GM19043 (cell line): ENCODE measurements around the gene ARMH3.

Experiments
- ATAC-seq: cut with Tn5 transposase; IDR thresholded peaks from one replicate; pipeline ENCODE4 v1.9.1; 2021; ENCODE audit warnings: low read depth; ENCODE audit not compliant: unreplicated experiment

ARMH3 gene

DNA sequence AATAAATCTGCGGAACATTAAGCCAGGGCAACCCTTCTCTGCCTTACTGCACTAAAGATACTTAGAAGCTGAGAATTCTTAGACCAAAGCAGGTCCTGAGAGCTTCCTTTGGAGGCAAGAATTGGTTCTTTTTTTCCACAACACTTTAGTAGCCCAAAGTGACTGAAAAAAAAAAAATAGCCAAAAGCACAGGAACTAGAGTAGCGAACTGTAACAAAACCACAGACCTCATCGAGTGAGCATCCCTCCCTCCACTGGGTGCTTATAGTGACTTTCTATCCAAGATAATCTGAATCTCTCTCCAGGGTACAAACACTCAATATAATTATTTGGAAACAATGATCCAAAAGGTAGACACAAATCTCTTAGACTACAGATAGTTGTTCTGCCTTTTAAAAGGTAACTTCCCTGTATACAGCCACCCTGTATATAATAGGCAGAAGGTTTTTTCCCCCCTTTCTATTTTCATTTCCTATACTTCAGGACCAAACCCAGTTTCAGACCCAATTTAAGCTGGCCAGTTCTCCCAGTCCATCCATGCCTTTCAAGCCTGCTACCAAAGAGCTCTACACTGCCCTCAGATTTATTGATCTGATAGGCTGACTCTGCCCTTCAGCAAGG is 180.8 kb downstream of the ARMH3 start:
- ATAC-seq = no peak

DNA sequence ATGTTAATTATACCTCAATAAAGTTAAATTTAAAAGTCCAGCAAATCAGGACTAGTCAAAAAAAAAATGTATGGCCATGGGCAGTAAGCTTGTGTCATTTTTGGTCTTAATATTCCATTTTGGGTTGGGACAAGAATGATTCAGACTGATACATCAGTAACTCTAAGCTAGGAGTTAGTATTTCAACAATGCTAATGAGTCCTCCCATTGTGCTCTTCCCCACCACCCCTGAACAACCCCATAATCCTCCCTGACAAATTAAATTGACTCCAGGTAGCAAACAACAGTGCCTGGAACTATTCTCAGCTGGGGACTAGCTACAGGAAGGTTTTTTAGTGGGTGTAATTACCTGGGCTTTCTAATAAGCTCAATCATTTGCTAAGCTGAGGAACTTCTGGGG is 181.7 kb downstream of the ARMH3 start:
- ATAC-seq = no peak

DNA sequence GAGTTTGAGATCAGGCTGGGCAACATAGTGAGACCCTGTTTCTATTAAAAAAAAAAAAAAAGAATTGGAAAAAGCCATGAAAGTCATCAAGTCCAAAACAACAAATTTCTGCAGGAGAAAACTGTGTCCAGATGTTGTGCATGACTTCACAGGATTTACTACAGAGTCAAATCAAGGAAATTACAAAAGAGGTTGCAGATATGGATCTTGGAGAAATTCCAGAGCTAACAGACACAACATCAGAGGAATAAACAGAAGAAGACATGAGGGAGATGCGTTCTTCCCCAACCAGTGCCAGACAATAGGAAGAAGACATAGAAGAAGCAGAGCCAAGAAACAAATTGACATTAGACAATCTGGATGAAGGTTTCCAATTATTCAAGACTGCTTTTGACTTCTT is 188.0 kb downstream of the ARMH3 start:
- ATAC-seq = no peak

DNA sequence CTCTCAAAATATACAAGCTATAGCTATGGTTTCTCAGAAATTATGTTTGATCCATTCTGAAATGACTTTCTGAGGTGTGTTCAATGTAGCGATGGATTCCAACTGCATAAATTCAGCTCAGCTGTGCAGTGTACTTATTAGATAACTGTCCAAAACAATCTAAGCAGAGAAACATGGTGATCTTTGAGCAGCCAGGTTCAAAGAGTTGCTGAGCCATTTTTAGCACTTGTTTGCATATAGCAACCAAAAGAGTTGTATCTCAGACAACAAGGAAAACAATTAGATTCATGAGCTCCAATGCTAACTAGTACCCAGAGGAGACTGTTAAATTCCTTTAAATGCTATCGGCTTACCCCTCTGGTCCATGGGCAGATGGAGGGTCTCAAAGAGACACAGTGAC is 196.4 kb downstream of the ARMH3 start:
- ATAC-seq = no peak

DNA sequence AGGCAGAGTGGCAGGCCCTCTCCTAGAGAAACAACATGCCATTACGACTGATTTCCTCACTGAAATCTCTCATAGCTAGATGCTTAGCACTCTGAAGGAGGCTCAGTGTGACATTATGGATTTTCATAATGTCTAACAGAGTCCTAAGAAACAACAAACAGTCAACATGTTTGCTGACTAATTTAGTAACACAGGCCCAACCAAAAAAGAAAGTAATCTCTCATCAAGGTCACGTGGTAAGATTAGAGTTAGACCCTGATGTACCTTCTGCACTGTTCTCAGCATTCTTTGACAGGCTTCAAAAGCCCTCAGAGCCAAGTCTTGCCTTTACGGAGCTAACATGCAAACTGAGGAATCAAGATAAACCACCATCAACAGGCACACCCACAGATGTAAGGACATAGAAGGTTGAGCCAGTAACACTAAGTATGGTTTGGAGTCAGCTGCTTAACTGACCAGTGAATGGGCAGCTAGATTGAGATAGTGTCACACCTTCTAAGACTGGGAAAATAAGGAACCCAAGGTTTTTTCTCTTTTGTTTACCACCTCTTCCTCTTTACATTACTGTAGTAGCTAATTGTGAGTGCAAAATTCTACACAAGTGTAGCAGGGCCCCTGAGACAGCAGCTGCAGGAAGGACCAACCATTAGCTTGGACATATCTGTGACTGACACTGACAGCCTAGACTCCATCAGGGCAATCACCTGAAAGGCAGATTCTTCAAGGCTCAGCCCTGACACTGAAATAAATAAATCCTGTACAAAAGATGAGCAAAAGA is 197.1 kb downstream of the ARMH3 start:
- ATAC-seq = peak; percentile 74

DNA sequence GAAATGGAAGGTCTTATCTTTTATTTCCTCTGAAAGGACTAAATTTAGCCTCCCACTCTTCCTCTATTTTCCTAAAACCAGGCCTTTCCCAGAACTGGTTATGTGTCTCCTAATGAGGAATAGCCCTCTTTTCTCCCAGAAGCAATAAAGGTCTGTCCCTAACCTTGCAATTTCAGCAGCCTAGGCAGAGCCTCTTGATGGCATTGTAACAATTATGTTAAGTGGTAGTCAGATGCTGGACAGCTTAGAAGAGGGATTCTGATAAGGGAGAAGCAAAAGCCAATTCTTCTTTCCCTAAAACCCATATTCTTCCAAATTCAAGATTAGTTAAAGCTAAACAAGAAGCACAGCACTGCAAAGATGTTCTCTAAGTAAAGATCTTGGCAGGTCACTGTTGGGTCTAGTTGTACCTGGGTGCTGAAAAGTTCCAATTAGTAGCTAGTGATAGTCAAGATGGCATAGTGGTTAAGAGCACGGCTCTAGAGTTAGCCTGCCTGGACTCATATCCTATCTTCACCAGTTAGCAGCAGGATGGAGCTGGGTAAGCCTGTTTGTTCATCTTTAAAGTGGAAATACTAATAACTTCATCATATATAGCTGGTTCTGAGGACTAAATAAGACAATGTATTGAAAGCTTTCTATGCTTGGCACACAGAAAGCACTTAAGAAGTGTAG is 198.0 kb downstream of the ARMH3 start:
- no peak for ATAC-seq

DNA sequence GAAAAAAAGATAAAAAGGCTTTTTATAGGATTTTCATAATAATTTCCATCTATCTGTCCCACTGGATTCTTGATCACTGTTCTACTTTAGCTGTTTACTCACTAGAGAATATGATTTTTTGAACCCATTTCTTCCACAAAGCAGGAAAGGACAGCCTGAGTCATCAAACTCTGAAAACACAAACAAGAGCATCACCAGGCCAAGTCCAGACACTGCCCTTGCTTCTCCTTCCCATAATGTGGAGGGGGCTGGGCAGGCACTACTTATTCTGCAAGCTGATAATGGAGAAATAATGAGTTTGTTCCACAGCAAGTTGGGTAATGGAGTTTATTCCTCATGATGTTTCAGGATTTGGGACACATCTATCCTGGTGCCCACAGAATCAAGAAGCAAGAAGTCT is 199.3 kb downstream of the ARMH3 start:
- no peak for ATAC-seq

DNA sequence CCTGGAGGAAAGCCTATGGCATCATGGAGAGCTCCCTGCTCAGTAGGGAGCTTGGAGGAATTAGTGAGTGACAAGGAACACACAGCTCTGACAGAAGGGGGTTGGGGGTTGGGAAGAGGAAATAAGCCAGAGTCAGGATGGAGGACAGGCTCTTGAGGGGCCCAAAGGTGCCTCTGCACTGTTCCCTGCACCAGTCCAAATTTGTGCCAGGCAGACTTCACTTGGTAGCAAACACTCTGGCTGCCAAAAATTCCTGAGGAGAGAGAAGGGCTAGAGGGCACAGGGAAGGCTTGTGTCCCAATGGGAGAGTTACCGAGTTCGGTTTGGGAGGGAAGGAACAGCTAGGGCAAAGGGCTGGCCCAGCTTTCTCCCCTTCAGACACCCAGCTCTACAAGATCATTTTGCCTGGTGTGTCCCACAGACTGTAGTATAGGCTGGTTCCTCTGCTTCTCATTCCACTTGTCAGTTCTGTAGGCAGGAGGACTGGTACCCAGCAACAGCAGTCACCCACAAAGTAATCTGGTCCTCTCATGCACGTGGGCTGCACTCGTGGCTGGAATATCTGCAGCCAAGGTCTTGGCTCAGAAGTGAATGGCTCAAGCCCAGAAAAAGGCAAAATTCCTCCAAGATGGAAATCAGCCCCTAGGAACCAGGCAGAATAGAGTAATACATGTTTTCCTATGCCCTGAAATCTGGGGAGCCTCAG is 204.4 kb downstream of the ARMH3 start:
- no peak for ATAC-seq

DNA sequence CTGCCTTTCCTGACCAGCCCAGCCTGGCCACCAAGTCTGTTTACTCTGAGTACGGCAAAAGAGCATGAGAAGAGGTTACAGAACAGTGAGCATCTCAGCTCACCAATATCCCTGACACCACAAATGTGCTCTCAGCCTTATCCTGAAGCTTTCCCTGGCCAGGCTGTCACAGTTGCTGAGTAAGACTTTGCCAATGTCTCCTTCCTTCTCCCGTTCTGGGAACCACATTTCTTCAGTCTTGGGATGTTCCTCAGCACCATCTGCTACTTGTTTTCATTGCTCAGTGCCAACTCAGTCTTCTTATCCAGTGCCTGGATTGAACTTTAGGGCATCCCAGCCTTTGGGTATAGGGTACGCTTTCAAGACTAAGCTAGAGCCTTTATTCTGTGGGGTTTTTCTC is 205.2 kb downstream of the ARMH3 start:
- ATAC-seq = no peak

DNA sequence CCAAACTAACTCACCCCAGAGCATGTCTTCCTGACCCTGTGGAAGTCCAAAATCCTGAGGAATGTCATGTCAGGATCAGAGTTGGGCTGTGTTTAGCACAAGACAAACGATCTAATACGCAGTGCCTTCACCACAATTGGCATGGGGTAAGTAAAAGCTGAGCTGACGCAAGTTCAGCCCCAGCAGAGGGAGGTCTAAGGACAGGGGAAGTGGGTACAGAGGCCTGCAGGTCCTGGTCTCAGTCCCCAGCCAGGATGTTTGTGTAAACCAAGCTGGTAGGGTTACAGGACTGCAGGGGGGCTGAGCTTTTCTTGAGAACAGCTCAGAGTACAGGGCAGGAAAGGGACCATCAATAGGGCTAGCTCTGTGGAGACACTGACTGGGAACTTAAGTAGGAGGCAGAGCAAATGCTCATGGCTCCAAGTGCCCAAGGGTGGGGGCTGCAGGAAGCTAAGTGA is 207.1 kb downstream of the ARMH3 start:
- ATAC-seq = no peak

DNA sequence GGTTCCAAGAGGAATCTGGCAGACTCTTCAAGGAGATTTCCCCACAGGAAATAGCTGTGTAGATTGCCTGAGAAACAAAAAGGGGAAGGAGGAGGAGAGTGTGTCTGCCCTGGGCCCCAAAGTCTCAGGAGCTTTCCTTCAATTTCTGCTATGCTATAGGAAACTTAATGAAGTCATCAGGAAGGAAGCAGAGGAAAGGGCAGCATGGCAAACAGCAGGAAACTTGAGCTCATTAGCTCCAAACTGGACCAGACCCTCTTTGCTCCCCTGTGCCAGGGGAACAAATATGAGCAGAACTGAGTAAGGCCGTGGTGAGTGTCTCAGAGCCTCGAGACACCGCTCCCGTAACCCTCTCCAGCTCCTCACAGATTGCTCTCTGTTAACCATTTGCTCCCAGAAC is 207.6 kb downstream of the ARMH3 start:
- no peak for ATAC-seq

DNA sequence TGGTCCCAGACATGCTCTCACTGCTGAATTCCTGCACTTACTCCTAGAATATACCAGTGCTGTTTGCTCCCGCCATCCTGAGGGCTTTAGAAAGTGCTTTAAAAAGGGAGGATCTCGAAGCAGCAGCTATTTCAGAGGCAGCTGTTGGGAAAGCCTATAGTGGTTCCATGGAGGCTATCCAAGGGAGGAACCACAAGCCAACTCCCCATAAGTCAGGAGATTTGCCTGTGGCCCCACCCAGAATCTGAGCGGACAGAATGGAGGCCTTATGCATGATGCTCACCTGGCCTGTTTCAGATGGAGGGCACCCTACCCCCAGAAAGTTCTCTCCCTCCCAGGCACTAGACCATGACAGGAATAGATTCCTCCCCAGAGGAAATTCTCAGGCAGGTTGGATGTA is 210.1 kb downstream of the ARMH3 start:
- ATAC-seq = no peak

DNA sequence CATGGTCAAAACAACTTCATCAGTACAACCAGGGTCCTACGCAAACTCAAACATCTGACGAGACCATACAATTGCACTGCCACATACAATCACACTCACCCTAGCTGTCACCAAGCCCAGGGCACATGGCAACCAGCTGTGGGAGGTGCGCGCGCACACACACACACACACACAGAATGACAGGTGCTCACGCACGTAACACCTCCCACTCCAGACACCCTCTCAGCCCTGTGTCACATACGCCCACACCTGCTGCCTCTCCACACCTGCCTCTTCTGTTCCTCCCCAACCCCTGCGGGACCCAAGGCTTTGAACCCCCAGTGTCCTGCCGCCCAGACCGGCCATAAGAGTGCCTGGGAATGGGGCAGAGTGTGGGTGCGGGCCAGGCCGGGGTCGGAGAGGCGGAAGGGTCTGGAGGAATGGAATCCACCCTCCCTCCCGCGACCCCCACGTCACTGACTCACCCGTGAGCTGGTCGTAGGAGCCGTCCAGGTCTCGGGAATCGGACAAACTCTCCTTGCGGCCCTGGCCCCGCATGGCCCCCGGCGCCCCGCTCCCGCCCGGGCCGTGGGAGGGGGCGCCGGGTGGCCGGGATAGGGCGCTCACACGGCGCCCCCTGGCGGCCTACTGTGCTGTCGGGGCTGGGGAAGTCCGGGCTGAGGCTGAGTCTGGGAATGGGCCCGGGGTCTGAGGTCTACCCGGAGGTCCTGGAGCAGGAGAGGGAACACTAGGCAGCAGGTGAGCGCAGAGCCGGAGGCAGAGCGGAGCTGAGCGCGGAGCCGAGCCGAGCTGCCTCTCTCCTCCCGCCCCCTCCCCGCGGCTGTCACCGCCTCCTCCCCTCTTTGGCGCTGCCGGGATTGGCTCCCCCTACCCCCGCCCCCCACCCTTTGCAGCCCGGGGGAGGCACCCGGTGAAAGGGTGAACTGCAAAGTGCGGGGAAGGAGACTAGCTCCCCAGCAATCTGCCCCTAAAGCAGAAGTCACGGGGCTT is 212.6 kb downstream of the ARMH3 start, which contains the start of gene KCNIP2:
TSS of gene KCNIP2 (minus strand) at position 769 of the 990 bp plus-strand sequence. CDS start at position 537, 232 bp downstream.
- no peak for ATAC-seq

DNA sequence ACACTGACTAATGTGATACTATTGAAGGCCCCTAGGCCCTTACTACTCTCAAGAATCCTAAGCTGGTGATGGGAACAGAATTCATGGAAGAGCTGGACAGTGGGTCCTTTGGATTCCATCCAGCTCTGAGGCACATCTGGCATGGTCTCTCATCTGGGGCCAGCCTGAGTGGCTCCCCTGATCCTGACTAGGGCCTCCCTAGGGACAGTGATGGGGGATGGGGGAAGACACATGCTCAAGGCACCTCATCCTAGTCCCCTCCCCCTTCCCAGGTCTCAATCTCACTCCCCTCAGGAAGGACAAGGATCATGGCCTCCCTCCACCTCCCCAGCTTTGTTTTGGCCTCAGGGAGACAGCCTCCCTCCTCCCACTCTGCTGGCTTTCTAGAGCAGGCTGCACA is 214.1 kb downstream of the ARMH3 start:
- ATAC-seq = no peak

DNA sequence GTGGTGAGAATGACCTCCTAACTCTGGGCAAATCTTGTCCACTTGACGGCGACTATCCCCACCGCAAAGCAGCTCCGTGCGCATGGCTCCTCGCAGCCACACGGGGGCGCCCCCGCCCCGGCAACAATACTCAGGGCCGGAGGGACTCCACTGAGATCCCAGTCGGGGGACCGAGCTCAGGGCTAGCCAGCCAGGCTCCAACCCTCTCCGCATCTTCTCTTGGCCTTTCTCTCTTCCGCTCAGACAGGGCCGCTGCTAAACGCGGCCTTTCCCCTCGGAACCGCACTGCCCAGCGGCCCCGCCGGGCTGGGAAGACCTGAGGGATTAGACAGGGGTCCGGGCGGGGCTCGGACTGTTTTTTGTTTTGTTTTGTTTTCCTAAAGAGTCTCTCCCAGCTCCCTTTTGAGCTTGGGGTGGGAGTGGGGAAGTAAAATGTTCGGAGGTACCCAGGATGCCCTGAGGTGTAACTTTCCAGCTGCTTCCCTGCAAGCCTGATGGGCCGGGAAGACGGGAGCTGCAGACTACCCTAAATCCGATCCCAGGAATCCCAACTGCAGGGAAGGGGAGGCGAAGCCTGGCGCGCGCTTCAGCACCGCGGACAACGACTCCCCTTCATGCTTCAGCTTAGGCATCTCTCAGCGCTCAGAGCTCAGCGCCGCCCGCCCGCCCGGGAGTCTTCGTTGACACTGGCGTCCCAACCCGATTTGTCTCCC is 215.1 kb downstream of the ARMH3 start:
- peak; percentile 69 for ATAC-seq

DNA sequence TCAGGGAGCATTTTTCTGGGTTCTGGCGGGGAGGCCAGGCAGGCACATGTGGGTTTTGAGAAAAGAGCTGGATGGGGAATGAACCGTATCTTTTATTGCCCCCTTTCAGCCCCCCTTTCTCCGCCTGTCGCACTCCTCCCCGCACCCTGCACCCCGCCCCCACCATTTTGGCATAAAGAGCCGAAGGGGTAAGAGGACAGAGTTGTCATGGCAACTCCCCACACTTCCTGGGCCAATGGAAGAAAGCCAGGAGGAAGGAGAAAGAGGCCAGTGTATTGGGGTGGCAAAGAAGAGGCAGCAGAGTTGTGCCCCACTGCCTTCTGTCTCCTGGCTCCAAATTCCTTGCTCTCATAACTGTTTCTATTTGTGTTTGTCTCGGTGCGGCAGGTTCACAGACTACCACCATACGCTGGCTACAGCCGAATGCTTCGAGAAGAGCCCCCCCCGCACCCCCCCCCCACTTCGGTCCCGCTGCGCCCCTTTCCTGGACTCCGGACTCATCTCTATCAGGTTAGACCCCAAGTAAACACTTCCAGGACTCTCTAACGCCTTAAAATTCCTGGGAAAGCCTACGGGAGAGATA is 215.8 kb downstream of the ARMH3 start:
- no peak for ATAC-seq

DNA sequence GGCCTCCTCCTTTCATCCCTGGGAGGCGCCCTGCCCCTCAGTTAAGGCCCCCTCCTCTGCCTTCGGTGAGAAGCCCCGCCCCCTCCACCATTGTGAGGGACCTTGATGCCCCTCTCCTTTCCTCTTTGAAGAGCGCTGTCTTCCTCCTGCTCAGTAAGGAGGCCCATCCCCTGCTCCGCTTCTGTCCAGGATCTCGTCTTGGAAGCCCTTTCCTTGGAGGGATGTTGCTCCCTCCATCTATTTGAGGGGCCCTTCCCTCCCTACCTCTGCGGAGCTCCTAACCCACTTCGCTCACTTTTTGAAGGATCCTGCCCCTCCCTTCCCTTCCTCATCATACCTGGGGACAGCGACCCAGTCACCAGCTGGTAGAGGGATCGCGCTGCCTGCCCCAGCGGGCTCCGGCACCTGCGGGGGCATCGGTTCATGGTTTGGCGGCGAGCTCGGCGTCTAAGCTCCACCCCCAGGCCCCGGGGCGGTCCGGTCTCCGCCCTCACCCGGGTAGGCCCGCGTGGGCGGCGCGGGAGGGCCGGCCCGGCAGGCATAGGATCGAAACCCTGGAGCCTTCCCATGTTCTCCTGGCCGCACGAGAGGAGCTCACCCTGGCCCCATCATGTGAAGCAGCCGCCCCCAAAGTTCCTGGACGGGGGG is 216.4 kb downstream of the ARMH3 start:
- ATAC-seq = no peak

DNA sequence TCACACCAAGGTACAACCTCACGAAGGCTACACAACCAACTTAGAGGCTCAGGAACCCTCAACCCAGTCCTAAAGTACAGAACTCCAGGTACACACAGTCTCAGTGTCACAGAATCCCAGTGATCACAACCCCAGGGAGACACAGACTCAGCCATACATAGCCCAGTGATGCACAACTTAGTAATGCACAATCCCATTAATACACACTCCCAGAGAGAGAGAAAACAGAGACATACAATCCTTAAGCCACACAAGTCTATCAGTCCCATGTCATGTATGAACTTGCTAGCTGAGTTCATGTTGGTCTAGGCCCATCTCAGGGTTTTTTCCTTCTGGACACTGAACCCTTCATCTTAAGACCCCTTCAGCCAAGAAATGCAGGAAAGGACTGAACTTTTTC is 217.0 kb downstream of the ARMH3 start:
- no peak for ATAC-seq
